Right hindlimb (tissue), 1 donor: ENCODE measurements around the gene LRP8.

Experiments
- DNase-seq: peaks from one replicate; pipeline ENCODE4 v3.0.0-alpha.2; 2018

LRP8 gene

DNA sequence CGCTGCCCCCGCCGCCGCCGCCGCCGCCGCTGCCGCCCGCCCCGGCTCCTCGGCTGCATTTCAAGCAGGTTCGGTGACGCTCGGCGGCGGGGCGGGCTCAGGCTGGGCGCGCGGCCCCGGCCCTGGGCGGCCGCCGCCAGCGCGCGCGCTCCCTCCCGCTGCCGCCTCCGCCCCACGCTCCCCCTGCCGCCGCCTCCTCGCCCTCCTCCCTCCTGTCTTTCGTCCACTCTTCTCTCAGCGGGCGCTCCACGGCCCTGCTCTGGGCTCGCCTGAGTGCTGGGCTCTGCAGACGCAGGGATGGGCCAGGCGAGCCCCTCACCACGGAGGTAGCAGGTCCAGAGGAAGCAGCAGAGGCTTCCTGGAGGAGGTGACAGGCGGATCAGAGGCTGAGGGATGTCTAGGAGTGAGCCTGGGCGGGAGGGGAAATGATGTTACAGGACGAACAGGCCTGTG, at the start of gene LRP8:
Gene LRP8 (minus strand): TSS at position 62 of the 453 bp plus-strand sequence. CDS start 158 bp downstream, outside the sequence.
- DNase-seq, result peak; percentile 82

DNA sequence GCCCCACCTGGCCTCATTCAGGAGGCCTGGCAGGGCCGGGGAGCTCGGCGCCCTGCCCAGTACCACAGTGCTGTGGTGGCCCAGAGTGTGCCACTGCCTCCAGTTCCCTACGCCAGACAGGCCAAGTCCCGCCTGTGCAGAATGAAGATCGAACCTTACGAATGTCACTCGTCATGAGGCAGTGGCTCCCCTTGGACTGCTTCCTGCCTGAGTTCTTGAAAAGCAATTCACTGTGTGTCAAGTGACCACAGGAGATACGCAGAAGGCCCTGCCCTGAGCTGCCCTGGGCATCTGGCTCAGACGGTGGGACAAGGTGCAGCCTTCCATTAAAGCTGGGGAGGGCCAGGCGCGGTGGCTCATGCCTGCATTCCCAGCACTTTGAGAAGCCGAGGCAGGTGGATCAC, 49.6 kb upstream of the LRP8 start:
- DNase-seq, result no peak

DNA sequence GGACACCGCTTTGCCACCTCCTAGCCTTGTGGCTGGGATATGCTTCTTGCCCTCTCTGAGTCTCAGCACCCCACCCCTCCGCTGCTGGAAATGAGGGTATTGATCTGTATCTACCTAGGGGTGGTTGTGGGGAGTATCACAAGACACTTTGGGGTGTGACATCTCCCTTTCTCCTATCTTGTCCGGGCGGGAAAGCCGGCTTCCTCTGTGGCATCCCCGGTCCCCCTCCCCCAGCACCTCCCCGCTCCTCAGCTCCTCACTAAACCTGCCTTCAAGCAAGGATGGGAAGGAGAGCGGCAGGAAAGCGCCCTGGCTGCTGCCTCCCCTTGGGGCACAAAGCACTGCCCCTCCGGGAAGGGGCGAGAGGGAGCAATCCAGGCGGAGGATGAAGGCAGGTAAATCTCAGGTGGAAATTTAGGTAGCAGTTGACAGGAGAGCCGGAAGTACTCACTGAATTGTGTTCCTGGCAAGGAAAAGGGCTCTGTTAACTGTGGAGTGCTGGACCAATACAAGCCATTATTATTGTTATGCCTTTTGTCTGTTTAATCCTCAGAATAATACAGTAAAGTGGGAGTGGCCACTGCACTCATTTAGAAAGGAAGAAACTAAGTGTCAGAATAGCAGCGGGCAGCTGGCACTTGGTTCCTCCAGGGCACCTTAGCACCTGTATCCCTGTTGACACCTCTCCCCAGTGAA, 49.0 kb upstream of the LRP8 start:
- no peak for DNase-seq

DNA sequence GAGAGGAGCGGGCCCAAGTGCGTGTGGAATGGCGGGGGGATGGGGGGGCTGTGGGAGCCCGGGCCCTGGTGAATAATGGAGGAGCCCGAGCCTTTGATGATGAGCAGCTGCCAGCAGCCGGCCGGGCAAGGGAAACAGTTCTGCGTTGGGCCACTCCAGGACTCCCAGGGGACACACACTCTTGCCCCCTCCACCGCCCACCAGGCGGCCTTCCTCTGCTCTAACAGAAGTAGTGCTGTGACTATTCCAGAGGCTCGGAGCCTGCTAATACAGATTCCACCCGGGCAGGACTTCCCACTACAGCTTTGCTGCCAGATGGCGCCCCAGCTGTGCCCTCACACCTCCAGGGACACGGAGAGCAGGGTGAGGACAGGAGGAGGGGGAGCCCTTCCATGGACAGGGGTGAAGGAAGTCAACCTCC, 48.2 kb upstream of the LRP8 start:
- DNase-seq, result no peak

DNA sequence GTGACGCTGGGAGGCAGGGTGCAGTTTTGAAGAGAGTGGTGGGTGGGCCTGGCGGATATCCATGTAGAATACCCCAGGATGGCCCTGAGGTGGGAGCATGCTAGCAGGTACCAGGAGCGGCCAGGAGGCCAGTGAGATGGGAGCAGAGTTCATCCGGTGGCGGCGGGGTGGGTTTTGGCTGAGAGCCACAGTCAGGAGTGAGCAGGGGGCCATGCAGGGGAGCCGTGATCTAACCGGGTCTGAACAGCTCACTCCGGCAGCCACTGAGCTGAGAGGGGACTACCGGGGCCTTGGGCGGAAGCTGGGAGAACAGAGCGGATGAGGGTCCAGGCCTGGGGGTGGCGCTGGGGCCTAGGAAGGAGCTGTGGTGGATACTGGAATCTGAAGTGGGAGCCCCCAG, 47.6 kb upstream of the LRP8 start:
- peak; percentile 53 for DNase-seq

DNA sequence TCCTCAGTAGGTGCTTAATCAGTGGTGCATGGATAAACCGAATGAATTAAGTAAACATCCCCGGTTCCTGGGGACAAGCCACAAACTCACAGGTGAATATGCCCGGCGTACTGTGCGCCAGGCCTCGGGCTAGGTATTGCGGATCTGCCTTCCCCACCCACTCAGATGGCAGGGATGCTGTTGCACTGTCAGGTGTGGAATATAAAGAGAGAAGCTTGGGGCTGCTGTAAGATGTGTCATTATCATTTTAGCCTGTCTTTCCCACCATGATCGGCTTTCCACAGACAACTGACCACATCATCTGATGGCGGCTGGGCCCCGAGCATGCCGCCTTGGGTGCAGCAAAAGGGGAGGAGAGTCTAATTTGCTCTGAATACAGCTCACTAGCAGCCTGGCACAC, 45.4 kb upstream of the LRP8 start:
- no peak for DNase-seq

DNA sequence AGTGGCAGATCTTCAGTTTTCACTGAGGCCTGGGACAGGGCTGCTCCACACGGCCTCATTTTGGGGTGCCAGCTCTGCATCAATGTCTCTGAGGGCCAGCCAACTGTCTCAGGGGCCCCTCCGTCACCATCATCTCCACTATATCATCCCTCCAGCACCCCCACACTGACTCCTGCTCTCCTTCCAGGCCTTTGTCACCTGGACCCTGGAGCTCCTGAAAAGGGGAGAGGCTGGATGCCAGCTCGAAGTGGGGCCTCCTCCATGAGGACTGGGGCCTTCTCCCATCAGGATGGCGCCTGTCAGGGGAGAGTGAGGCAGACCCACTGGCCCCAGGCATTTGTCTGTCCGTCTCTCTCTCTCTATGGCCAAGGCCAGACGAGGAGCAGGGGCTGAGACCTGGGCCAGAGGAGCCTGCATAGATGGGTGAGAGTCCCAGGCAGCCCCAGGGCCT, 44.7 kb upstream of the LRP8 start:
- DNase-seq, result no peak

DNA sequence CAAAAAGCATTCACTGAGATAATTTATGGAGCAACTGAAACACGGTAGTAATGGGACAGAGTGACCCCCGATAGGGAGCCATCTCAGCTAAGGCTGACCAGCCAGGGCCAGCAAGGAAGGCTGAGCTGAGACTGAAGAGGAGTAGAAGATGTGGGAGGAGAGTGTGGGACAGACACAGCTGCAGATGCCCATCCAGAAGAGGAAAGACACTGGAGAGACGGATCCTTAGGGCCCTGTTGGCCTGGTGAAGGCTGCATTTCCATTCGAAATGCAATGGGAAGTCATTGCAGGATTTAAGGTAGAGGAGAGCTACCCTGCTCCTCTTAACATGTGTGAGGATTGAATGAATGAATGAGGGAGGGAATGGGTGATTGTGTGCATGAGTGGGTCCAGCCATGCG, 44.0 kb upstream of the LRP8 start:
- no peak for DNase-seq

DNA sequence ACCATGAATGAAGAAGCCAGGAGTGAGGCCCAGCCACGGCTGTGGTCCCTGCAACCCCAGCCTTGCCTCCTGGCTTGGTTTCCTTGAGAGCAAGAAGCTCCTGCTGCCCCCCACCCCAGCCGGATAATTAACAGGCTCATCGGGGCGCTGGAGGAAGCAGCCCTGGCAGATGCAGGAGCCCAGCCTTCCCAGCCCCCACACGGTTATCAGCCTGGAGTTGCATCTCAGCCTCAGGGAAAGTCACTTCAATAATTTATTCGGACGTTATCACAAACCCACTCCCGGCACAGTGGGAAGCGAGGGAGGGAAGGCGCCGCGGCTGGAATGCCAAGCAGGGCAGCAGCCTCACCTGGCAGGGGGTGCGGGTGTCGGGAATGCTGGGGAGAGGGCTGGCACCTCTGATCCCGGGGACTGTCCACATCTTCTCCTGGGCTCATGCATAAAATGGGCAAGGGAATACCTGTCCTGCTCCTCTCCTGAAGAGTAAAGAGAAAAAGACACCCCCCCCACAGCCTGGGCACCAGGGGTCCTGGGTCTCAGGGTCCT, 43.3 kb upstream of the LRP8 start:
- no peak for DNase-seq

DNA sequence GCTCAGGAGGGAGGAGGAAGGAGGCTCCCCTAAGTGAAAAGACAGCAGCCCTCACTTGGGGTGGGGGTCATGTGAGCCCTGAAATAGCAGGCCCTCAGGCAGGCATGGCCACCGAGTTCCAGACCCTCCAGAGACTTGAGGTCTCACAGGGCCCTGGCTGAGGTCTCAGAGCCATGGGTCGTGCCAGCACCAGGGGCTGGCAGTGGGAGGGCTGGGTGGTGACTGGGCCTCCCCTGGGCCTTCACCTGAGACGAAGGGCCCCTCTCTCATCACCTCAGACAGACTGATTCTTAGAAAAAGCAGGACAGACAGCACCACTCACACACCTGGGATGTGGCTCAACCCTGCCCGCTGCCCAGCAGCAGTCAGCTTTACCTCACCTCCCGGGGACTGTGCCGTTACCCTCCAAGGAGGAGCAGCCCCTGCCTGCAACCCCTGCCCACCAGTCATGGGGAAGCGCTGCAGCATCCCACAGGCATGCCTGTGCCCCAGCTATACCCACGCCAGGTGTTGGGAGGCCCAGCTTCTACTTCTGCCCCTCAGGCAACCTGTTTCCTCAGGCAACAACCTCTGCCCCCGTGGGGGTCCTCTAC, 42.6 kb upstream of the LRP8 start:
- no peak for DNase-seq

DNA sequence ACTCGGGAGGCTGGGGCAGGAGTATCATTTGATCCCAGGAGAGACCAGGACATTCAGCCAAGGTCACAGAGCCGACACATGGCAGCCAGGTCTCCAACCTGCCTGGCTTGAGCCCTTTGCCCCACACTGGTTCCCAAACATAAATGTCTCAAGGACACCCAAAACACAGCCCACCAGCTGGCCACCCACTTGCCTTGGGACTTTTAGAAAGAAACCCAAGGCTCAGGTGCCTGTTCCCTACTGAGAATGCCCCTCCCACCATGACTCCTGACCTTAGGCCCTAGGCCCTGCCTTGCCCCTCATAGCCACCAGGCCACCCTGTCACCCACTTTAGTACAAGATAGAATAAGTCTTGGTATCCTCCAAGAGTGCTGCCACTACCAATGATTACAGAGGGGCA, 41.9 kb upstream of the LRP8 start:
- DNase-seq, result no peak

DNA sequence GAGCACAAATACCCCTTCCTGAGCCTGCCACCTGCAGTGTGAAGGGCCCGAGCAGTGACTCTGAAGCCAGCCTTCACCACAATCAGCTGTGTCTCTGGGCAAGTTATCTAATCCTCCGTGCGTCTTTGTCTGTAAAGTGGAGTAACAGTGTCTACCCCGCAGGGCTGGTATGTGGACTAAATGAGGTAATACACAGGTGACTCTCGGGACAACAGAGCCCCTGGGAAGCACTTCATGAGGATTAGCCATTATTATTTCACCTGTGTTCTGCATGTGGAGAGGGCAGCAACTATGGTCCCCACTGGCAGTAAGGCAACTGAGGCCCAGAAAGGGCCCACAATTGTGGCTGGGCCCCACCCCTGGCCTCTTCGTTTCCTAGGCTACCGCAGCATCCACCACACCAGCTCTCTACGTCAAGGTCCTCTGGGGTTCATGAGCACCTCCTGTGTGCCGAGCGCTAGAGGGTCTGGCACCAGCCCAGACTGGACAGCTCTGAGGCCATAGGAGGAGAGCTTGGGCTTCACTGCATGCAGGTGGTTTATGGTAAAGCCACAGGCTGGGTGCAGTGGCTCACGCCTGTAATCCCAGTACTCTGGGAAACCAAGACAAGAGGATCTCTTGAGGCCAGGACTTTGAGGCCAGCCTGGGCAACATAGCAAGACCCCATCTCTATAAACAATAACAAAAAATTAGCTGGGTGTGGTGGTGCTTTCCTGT, 41.3 kb upstream of the LRP8 start:
- no peak for DNase-seq

DNA sequence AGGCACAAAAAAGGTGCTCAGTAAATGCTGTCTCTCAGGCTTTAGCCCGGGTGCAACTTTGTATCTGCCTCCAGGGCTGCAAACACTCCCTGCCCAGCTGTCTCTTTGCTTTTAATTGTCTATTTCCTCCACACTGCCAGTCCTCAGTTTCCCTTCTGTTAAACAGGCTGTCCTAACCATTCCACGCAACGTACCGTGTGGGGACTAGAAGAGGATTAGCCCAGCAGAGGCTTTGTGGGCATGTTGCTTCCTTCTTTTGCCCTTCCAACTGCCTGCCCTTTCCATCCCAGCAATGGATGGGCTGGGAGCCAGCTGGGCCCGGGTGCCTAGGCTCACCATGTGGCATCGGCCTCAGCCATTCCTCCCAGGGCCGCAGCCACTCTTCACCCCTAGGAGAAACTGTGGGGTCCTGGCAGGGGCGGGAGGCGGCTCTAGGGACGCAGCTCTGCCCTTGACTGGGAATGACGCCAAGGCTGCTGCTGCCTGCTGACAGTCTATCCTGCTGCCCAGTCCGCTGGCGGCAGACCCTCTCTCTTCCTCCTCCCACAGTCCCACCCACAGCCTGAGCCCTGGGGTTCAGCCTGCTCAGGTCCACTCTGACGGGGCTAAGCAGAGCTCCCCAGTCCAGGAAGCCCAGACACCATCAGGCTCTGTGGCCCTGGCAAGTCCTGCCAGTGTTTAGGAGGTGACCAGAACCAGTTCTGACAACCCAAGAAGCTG, 40.6 kb upstream of the LRP8 start:
- no peak for DNase-seq

DNA sequence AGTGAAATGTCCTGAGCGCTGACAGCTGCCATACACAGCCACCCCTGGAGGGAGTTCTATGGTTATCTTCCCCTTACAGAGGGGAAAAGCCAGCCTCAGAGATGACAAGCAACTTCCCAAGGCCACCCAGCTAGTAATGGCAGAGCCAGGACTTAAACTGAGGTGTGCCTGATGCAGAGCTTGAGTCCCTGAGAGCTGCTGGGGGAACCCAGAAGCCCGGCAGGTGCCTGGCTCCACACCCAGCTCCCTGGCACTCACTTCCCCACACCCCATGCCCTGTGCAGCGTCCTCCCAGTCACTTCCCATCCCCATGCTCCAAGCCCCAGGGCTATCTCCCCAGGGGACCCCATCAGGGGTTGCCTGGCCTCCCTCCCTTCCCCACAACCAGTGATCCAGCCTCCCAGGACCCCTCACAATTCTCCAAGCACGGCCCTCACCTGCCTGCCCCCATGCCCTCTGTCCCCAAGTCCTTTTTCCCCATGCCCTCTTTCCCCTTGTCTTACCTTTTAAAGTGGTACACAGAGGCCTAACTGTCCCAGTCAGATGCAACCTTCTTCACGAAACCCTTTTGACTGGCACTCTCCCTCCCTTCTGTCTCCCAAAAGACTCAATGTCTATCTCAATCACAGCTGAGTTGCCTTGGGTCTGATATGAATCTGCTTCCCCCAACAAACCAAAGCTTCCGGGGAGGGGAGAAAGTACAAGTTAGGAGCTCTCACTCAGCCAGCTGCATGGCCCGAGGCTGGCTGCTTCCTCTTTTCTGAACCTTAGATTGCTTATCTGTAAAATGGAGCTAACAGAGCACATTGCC, 39.8 kb upstream of the LRP8 start:
- no peak for DNase-seq

DNA sequence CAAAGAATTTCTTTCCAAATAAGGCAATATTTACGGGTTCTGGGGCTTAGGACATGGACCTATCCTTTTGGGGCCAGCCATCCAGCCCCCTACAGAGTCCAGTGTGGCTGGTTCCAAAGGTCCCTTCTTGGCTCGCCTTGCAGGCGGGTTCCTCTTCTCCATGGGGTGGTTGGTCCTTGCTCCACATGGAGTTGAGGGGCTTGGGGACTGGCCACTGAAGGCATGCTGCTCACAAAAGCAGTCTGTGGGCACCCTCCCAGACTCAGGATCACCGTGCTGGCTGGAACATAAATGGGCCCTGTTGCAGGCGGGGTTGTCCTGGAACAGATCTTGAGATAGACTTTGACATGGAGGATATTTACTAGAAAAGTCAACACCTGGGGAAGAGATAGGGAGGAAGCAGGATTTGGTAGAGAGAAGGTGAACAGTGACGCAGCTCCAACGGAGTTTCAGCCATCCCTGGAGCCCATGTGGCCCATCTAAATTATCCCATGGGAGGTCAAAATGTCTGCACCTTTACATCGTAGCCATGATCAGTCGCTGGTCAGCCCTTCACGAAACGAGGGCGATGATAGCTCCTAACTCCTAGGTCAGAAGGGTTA, 39.1 kb upstream of the LRP8 start:
- no peak for DNase-seq

DNA sequence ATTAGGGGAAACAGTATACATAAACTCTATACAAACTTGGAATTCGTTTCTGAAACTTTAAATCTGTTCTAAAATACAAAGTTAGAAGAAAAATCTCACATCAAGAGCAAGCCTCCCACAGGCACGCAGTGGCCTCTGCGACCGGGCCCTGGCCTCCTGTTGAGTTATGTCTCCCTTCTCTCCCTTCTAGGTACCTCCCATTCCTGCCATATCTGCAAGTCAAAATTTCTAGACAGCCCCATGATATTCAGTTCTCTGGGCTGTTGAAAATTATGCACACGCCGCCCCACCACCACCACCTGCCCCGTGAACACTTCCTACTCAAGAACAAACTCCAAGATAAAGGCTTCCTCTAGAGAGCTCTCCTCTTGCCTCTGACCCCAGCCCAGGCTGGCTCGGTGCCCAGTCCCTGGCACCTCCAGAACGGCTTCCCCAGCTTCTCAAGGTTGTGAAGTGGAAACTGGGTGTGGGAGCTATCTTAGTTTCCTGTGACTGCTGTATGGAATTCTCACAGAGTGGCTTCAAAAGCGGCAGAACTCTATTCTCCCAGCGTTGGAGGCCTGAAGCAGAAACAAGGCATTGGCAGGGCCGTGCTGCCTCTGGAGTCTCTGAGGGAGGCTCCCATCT, 37.7 kb upstream of the LRP8 start:
- no peak for DNase-seq

DNA sequence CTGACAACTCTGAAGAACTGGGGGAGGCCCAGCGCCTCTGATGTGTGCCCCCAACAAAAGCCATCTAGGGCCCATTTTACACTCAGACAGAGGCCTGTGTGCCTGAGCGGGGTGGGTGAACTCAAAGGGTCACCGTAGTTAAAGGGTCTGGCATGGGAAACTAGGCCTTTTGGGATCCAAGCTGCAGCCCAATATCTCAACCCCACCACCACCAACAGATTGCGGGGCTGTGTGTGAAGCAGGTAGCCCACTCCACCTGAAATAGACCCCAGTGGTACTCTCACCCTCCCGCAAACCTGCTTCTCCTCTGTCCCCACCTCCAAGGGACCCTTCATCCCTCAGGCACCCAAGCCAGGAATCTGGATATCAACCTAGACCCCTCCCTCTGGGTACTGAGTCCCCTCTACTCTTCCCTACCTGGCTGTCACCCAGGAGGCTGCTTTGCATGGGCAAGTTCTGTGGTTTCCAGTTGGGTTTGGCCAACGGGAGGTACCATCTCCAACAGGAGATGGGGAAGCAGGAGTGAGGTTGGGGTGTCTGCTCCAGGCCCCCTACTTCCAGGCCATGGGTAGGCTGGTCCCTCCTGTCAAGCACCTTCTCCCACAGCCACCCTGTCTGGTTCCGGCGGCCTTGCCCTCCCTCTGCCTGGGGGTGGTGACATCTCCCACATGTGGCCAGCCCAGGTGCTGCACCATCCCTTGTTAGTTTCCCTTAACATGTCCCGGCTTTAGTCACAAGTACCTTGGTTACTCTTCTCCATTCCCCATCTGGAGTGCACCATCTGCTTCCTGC, 35.2 kb upstream of the LRP8 start:
- DNase-seq, result no peak

DNA sequence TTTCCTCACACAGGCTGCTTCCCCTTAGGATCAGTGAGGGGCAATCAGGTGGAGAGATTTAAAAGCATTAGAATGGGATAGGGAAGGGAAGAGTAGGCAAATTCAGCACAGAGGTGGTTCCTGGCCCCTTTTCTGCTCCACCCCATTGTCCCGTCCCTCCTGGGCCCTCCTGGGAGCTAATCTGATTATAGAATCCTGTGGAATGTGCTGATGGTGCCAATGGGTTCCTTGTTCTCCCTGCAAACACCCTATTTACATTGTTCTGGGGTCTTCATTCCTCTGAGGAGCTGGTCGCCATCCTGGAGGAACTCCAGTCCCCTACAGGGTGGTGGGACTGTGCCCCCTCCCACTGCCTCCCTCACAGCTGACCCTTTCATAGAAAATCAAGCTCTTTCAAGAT, 34.4 kb upstream of the LRP8 start:
- DNase-seq, result no peak

DNA sequence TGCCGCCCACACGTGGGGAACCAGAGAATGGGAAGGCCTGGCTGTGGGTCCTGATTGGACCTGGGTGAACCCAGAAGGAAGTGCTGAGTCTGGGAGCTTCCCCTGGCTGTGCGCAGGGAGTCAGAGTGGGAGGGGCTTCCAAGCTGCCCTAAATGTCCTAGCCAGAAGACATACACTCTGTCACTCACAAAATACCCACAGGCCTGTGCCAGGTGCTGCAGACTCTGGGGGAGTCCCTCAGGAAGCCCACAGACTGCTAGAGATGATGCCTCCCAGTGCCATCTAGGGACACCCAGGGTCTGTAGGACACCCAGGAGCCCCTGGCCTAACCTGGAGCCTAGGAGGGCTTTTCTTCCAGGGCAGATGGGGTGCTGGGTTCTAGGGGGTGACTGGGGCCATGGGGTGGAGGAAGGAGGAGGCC, 33.7 kb upstream of the LRP8 start:
- DNase-seq, result no peak

DNA sequence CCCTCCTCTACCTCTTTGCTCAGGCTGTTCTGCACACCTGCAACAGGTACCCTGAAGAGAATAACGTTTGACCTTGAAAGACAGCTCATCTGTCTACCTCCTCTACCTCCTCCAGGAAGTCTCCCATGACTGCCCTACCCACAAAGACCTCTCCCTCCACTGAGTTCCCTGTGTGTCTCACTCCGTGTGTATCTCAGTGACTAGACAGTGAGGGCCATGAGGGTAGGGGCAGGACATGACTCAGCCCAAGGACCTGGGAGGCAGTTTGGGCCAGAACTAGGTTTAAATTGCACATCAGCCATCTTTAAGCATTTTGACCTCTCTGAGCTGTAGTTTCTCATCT, 32.0 kb upstream of the LRP8 start:
- DNase-seq, result no peak
